Spleen (tissue), 7 donors: ENCODE data around the gene NCAPG2.

ENCODE experiments used
- POLR2A ChIP-seq, 3 donors: fragments of 450-650 bp; IDR thresholded peaks; one replicate each; pipeline ENCODE4 v1.5.1; 2017; ENCODE audit warnings: antibody characterized with exemption in 3 of 3, mild to moderate bottlenecking in 1 of 3
- TF ChIP-seq, protein P1 (sequence below), 11 experiments: fragments of 200-600 bp in 7 of 11; fragments of 450-650 bp in 4 of 11; sonication (generic) in 4 of 11; IDR thresholded peaks in 8 of 11; conservative IDR thresholded peaks in 3 of 11; 1 replicate in 7 of 11; 2 replicates in 4 of 11; pipeline versions ENCODE4 v1.4.0 to v1.8.0; 2016 to 2021; ENCODE audit warnings: antibody characterized with exemption in 11 of 11, inconsistent platforms in 4 of 11, mild to moderate bottlenecking in 1 of 11
- donor health status: DM: no; HTN: no; CAD: no; lungs with moderate emphysema.
- donor health status: DM: no; HTN: no; CAD: no.
- donor health status: DM: no; HTN: no; CAD: no.

DNA sequence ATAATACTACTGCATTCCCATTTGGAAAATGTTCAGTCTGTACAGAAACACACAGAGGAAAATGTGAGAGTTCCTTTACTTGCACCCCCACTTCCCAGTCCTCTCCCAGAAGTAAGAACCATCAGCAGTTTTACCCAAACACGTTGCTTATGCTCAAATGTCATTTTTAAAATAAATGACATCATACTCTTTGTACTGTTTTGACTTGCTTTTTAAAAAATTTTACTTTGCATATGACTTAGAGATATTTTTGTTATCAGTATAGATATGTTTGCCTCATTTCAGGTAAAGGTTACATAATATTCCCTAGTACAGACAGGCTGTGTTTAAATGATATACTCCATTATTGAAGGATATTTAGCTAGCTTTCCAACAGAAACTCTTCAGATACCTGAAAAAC, 103.5 kb downstream of the NCAPG2 start:
- TF ChIP-seq, protein P1, sequence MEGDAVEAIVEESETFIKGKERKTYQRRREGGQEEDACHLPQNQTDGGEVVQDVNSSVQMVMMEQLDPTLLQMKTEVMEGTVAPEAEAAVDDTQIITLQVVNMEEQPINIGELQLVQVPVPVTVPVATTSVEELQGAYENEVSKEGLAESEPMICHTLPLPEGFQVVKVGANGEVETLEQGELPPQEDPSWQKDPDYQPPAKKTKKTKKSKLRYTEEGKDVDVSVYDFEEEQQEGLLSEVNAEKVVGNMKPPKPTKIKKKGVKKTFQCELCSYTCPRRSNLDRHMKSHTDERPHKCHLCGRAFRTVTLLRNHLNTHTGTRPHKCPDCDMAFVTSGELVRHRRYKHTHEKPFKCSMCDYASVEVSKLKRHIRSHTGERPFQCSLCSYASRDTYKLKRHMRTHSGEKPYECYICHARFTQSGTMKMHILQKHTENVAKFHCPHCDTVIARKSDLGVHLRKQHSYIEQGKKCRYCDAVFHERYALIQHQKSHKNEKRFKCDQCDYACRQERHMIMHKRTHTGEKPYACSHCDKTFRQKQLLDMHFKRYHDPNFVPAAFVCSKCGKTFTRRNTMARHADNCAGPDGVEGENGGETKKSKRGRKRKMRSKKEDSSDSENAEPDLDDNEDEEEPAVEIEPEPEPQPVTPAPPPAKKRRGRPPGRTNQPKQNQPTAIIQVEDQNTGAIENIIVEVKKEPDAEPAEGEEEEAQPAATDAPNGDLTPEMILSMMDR (IDR thresholded peaks at IDR 0.05 in 8 of 11, conservative IDR thresholded peaks at IDR 0.05 in 3 of 11) = no peak
- no peak for TF ChIP-seq POLR2A (IDR thresholded peaks at IDR 0.05)
